ENCODE measurements around the gene RPL27.
A peak's percentile ranks its signal among the peaks of the same experiment; 100 is the strongest.

Gene RPL27

DNA sequence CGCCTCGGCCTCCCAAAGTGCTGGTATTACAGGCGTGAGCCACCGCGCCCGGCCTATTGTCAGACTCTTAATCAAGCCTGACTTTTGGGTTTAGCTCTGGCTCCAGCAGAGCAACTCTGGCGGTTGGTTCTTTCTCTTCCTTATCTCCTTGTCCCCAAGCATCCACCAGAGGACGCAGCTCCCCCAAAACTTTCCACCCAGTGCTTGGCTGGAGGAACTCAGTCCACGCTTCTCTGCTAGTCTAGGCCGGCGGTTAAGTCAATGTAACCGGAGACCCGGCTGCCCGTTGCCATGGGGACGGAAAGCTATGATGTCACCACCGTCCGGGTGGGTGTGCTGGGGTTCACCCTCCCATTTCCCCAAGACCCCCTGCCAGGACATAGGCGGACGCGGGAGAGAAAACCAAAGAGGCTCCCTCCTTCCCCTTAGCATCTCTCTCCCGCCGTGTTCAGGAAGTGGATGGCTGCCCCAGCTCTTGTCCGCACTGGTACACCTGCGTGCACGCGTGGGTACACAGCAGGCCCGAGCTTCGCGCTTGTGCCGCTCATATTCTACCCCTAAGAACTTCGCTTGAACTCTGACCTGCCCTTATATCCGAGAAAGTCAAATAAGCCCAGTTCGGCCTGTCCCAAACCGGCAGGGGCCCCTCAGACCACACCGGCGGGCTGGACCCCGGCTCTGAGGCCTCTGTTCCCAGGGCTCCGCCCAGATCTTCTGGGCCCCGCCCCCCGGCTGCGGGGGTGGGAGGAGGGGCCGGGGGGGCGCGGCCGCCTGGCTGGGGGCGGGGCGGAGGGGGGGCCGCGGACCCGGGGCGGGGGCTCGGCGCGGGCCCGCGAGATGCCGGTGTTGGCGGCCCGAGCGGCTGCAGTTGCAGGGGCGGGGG lies 26.4 kb downstream of the RPL27 start, which contains the start of gene RND2:
Gene RND2 (plus strand): TSS at position 825 of the 883 bp plus-strand sequence. CDS start 117 bp downstream, outside the sequence.
- peak; percentile 98 for DNase-seq (ENCODE audit: low read depth)
- Histone ChIP-seq H3K4me3 (ENCODE audit: low read length) (peak within 1 kb of the TSS; percentile 81), H3K9me3 (ENCODE audit: control insufficient read depth, low read length) (no peaks in the 10 kb centered on the region), H3K9ac (ENCODE audit: low read length) (peak within 1 kb of the TSS; percentile 69), H3K4me1 (ENCODE audit: control insufficient read depth, insufficient read depth, low read length) (peaks cover 15% of the 10 kb centered on the region), H3K36me3 (ENCODE audit: control insufficient read depth, insufficient read depth, low read length, severe bottlenecking) (no peaks in the 10 kb centered on the region), H3K27me3 (replicated peaks; ENCODE audit: control insufficient read depth, insufficient read depth, low read length) (no peaks in the 10 kb centered on the region)

DNA sequence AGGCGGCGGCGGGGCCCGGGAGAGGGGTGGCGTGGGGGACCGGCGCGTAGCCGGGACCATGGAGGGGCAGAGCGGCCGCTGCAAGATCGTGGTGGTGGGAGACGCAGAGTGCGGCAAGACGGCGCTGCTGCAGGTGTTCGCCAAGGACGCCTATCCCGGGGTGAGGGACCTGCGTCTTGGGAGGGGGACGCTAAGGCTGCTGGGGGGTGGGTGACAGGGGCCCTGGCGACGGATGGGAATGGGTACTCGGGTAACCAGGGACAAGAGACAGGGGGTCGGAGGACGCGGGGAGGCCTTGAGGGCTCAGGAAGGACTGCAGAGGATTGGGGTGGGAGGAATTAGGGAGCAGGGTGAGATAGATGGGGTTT lies 27.1 kb downstream of the RPL27 start:
- H3K36me3 ChIP-seq (ENCODE audit: control insufficient read depth, insufficient read depth, low read length, severe bottlenecking) = no peaks in the 10 kb centered on the region
- no peak overlapping the region for H3K9ac ChIP-seq (ENCODE audit: low read length)
- no peaks in the 10 kb centered on the region for H3K9me3 ChIP-seq (ENCODE audit: control insufficient read depth, low read length)
- DNase-seq (ENCODE audit: low read depth) = no peak
- peaks cover 14% of the 10 kb centered on the region for H3K4me1 ChIP-seq (ENCODE audit: control insufficient read depth, insufficient read depth, low read length)
- no peaks in the 10 kb centered on the region for H3K27me3 ChIP-seq (replicated peaks; ENCODE audit: control insufficient read depth, insufficient read depth, low read length)
- no peak overlapping the region for H3K4me3 ChIP-seq (ENCODE audit: low read length)

DNA sequence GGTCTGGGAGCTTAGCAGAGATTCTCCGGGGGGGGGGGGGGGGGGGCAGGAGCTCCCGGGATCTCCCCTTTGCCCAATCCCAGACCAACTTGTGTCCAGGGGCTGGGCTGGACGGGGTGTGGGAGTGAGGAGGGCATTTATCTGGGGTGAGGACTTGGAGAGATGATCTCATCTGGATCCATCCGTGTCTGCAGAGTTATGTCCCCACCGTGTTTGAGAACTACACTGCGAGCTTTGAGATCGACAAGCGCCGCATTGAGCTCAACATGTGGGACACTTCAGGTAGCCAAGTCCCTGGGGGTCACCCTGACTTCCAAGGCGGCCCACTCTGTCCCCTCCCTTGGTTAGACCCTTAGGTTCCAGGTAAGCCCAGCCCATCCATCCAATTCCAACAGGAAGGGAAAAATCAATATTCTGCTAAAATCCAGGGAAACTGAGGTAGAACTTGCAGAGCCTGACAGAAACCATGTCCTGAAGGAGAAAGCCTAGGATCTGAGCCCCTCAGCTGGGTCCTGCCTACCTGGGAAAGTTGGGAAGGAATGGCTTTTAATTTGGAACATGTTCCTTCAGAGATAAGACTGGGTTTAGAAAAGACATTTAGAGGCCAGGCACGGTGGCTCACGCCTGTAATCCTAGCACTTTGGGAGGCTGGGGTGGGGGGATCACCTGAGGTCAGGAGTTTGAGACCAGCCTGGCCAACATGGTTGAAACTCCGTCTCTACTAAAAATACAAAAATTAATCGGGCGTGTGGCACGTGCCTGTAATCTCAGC lies 27.7 kb downstream of the RPL27 start:
- no peaks in the 10 kb centered on the region for H3K9me3 ChIP-seq (ENCODE audit: control insufficient read depth, low read length)
- peaks cover 14% of the 10 kb centered on the region for H3K4me1 ChIP-seq (ENCODE audit: control insufficient read depth, insufficient read depth, low read length)
- DNase-seq (ENCODE audit: low read depth) = no peak
- H3K36me3 ChIP-seq (ENCODE audit: control insufficient read depth, insufficient read depth, low read length, severe bottlenecking) = no peaks in the 10 kb centered on the region
- no peak overlapping the region for H3K9ac ChIP-seq (ENCODE audit: low read length)
- no peak overlapping the region for H3K4me3 ChIP-seq (ENCODE audit: low read length)
- H3K27me3 ChIP-seq (replicated peaks; ENCODE audit: control insufficient read depth, insufficient read depth, low read length) = no peaks in the 10 kb centered on the region

DNA sequence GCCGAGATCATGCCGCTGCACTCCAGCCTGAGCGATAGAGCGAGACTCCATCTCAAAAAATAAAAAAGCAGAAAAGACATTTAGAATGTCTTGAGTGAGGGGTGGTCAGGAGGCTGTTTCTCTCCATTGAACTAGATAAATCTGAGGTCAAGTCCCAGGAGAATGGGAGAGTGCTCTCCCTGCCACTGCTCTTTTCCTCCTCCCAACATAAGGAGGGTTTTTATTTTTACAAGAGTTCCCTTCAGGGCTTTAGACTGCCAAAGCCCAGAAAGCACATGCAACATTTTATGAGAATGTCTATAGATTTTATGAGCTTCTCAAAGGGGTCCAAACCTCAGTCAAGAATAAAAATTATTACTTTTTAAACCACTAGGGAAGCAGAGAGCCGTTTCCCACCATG lies 28.4 kb downstream of the RPL27 start:
- no peak for DNase-seq (ENCODE audit: low read depth)
- Histone ChIP-seq H3K4me3 (ENCODE audit: low read length) (no peak overlapping the region), H3K27me3 (replicated peaks; ENCODE audit: control insufficient read depth, insufficient read depth, low read length) (no peaks in the 10 kb centered on the region), H3K9me3 (ENCODE audit: control insufficient read depth, low read length) (no peaks in the 10 kb centered on the region), H3K36me3 (ENCODE audit: control insufficient read depth, insufficient read depth, low read length, severe bottlenecking) (no peaks in the 10 kb centered on the region), H3K4me1 (ENCODE audit: control insufficient read depth, insufficient read depth, low read length) (peaks cover 14% of the 10 kb centered on the region), H3K9ac (ENCODE audit: low read length) (no peak overlapping the region)

DNA sequence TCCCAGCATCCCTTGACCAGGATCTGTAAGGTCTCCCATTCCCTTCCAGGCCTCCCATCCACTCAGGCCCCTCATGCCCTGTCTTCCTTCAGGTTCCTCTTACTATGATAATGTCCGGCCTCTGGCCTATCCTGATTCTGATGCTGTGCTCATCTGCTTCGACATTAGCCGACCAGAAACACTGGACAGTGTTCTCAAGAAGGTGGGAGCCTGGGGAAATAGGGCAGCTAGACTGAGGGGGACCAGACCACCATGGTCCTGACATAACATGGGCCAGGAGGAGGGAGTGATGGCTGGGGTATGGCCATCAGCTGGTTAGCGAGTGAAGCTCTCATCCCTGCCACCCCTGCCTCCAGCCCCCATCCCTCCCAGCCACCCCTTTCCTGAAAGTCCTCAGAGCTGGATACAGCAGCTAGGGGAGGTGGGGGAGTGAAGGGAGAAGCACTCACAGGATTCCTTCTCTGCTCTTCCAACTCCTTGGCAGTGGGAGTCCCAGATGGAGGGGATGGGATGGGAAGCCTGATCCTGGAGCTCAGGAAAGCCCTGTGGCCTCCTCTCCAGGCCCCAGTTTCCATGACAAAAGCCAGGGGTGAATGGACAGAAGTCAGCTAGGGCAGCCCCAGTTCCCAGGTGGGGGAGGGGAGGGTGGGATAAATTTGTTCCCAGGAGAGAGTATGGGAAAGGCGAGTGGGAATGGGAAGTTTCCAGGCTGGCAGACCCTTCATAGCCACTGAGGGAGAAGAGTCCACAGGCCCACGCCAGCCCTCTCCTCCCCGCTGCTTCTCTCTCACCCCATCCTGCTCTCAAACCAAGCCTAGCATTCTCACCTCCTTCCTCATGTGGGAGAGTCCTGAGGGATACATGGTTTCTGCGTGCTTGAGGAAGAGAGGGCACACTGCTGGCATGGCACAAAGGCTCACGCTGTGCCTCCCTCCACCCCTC lies 29.1 kb downstream of the RPL27 start:
- Histone ChIP-seq H3K27me3 (replicated peaks; ENCODE audit: control insufficient read depth, insufficient read depth, low read length) (no peaks in the 10 kb centered on the region), H3K9ac (ENCODE audit: low read length) (no peak overlapping the region), H3K9me3 (ENCODE audit: control insufficient read depth, low read length) (no peaks in the 10 kb centered on the region), H3K4me3 (ENCODE audit: low read length) (no peak overlapping the region), H3K4me1 (ENCODE audit: control insufficient read depth, insufficient read depth, low read length) (peaks cover 14% of the 10 kb centered on the region), H3K36me3 (ENCODE audit: control insufficient read depth, insufficient read depth, low read length, severe bottlenecking) (no peaks in the 10 kb centered on the region)
- no peak for DNase-seq (ENCODE audit: low read depth)

DNA sequence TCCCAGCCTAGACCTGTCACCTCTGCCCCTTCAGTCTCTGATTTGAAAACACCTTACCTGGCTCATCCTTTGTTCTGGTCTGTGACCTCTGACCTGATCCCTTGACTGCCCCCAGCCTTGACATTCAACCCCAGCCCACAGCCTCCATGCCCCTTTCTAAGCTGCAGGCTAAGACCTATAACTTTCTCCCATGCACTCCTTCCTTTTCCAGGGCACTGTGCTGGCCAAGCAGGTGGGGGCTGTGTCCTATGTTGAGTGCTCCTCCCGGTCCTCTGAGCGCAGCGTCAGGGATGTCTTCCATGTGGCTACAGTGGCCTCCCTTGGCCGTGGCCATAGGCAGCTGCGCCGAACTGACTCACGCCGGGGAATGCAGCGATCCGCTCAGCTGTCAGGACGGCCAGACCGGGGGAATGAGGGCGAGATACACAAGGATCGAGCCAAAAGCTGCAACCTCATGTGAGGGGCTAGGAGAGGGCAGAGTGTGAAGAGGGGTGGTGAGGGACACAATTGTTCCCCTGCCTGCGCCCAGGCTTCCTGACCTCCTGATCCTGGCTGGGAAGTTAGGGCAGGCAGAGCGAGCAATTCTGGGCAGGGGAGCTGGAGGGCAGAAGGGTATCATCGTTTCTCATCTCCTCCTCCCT lies 30.1 kb downstream of the RPL27 start:
- H3K27me3 ChIP-seq (replicated peaks; ENCODE audit: control insufficient read depth, insufficient read depth, low read length) = no peaks in the 10 kb centered on the region
- H3K9me3 ChIP-seq (ENCODE audit: control insufficient read depth, low read length) = no peaks in the 10 kb centered on the region
- peaks cover 14% of the 10 kb centered on the region for H3K4me1 ChIP-seq (ENCODE audit: control insufficient read depth, insufficient read depth, low read length)
- no peak for DNase-seq (ENCODE audit: low read depth)
- no peak overlapping the region for H3K4me3 ChIP-seq (ENCODE audit: low read length)
- H3K36me3 ChIP-seq (ENCODE audit: control insufficient read depth, insufficient read depth, low read length, severe bottlenecking) = no peaks in the 10 kb centered on the region
- no peak overlapping the region for H3K9ac ChIP-seq (ENCODE audit: low read length)

DNA sequence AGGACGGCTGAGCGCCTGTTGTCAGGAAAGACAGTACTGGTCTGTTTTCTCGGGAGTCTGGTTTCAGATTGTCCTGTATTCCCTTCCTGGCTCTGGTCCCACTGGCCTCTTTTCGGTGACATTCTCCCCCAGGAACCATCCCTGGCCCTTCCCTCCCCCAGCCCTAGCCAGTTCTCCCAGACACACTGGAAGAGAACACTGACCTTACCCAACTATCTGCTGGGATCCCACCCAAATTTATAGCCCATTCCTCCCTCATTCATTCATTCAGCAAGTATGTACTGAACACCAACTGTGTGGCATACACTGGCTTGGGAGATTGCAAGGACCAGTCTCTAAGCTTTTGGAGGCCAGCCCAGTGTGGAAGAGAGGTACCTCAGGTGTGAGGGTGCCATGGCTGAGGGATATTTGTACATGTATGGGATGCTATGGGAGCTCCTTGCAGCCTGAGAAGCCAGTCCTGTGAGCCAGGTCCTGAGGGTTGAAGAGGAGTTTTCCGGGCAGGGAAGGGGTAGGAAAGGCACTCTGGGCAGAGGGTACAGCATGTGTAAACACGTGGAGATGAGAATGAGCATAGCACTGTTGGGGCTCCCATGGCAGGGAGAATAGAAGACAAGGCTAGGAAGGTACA lies 32.0 kb downstream of the RPL27 start:
- H3K9ac ChIP-seq (ENCODE audit: low read length) = peak overlapping the region; percentile 54
- no peak for DNase-seq (ENCODE audit: low read depth)
- H3K4me1 ChIP-seq (ENCODE audit: control insufficient read depth, insufficient read depth, low read length) = peaks cover 10% of the 10 kb centered on the region
- H3K4me3 ChIP-seq (ENCODE audit: low read length) = no peak overlapping the region
- peaks cover 8% of the 10 kb centered on the region for H3K27me3 ChIP-seq (replicated peaks; ENCODE audit: control insufficient read depth, insufficient read depth, low read length)
- H3K36me3 ChIP-seq (ENCODE audit: control insufficient read depth, insufficient read depth, low read length, severe bottlenecking) = no peaks in the 10 kb centered on the region
- H3K9me3 ChIP-seq (ENCODE audit: control insufficient read depth, low read length) = no peaks in the 10 kb centered on the region

DNA sequence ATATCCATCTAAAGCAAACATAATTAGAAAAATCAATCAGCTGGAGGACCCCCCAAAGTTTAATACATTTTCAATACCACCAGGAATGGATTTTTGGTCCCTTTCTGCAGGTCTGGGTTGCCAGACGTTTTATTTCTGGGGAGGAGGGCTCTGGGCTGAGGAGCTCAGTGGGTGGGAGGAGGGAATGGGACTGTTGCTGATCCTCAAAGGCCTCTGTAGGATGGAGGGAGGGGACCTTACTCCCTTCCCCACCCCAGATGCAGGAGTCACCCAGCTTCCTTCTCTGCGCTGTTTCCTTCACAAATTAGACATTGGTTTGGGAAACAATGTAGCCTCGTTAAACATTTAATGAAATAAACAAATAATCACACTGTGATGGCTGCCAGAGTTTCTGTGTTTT lies 33.4 kb downstream of the RPL27 start:
- peaks cover 8% of the 10 kb centered on the region for H3K27me3 ChIP-seq (replicated peaks; ENCODE audit: control insufficient read depth, insufficient read depth, low read length)
- no peak overlapping the region for H3K9ac ChIP-seq (ENCODE audit: low read length)
- DNase-seq (ENCODE audit: low read depth) = no peak
- H3K9me3 ChIP-seq (ENCODE audit: control insufficient read depth, low read length) = no peaks in the 10 kb centered on the region
- no peaks in the 10 kb centered on the region for H3K36me3 ChIP-seq (ENCODE audit: control insufficient read depth, insufficient read depth, low read length, severe bottlenecking)
- H3K4me1 ChIP-seq (ENCODE audit: control insufficient read depth, insufficient read depth, low read length) = peaks cover 10% of the 10 kb centered on the region
- no peak overlapping the region for H3K4me3 ChIP-seq (ENCODE audit: low read length)

DNA sequence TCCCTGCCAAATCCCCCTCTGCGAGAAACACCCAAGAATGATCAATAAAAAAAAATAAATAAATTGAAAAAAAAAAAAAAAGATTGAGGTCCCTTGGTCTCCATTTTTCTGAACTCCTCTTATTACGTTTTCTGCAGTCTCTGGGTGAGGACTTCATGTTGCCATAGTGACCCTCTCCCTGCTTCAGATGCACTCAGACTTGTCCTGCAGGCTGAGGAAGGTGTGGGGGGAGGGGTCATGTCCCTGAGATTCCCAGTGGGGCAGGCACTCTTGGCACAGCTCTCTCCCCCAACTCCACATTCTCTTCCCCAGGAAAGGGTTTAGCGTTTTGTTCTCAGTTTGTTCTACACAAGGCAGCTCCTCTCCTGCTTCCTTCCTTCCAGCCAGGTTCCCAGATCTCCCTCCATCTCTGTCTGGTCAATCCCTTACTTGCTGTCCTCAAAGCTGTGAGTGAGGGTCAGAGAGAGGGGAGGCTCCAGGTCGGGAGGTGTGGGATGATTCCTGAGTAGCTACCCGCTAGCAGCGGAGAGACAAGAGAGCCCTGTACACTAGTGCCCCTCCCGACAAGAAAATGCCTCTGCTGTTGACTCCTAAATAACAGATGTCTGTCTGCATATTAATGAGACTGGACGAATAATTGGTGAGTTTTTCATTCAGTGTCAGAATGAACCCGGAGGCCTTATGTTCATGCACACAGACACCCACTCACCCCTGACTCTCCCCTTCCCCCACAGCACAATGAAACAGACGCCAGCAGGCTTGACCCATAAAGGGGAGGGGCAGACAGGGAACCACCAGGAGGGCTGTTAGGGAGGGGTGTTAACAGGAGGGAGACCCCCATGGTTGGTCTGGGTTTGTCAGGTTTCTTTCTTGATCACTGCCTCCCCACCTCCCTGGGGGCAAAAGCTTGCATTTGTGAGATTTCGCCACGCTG lies 36.0 kb downstream of the RPL27 start:
- H3K27me3 ChIP-seq (replicated peaks; ENCODE audit: control insufficient read depth, insufficient read depth, low read length) = peaks cover 8% of the 10 kb centered on the region
- peaks cover 10% of the 10 kb centered on the region for H3K4me1 ChIP-seq (ENCODE audit: control insufficient read depth, insufficient read depth, low read length)
- no peaks in the 10 kb centered on the region for H3K9me3 ChIP-seq (ENCODE audit: control insufficient read depth, low read length)
- DNase-seq (ENCODE audit: low read depth) = no peak
- no peaks in the 10 kb centered on the region for H3K36me3 ChIP-seq (ENCODE audit: control insufficient read depth, insufficient read depth, low read length, severe bottlenecking)
- H3K4me3 ChIP-seq (ENCODE audit: low read length) = no peak overlapping the region
- no peak overlapping the region for H3K9ac ChIP-seq (ENCODE audit: low read length)
